PC-9 (cell line): ENCODE measurements around the gene MERTK.

Source experiments
- EZH2 ChIP-seq: fragments of 200-600 bp; sonication (generic); IDR thresholded peaks from 2 replicates; pipeline ENCODE4 v1.8.0; 2017; ENCODE audit warnings: antibody characterized with exemption, low read depth
- TF ChIP-seq, protein P1 (sequence below): fragments of 200-600 bp; sonication (generic); conservative IDR thresholded peaks from 2 replicates; pipeline ENCODE4 v1.6.1; 2017; ENCODE audit warnings: mixed run types, antibody characterized with exemption, mild to moderate bottlenecking, moderate library complexity

DNA sequence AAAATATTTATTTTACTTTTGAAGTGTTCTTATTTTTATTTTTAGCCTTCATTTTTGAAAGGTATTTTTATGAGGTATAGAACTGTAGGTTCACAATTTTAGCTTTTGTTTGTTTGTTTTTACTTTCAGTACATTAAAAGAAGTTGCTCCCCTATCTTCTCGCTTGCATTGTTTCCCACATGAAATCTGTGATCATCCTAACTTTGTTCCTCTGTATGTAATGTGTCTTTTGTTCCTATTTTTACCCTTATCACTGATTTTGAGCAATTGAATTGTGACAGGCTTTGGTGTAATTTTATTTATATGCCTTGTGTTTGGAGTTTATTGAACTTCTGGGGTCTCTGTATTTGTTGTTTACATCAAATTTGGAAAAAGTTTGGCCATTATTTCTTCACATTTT is 78.8 kb downstream of the MERTK start:
- TF ChIP-seq, protein P1, sequence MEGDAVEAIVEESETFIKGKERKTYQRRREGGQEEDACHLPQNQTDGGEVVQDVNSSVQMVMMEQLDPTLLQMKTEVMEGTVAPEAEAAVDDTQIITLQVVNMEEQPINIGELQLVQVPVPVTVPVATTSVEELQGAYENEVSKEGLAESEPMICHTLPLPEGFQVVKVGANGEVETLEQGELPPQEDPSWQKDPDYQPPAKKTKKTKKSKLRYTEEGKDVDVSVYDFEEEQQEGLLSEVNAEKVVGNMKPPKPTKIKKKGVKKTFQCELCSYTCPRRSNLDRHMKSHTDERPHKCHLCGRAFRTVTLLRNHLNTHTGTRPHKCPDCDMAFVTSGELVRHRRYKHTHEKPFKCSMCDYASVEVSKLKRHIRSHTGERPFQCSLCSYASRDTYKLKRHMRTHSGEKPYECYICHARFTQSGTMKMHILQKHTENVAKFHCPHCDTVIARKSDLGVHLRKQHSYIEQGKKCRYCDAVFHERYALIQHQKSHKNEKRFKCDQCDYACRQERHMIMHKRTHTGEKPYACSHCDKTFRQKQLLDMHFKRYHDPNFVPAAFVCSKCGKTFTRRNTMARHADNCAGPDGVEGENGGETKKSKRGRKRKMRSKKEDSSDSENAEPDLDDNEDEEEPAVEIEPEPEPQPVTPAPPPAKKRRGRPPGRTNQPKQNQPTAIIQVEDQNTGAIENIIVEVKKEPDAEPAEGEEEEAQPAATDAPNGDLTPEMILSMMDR = no peak
- TF ChIP-seq EZH2 = no peak
